Testis (tissue), 3 donors: ENCODE results near the gene SCGB1D4. TPM values are rescaled to one million over a fixed set of nuclear protein-coding genes. Genes with fewer than 3 reads are reported as not detected.

ENCODE experiments used
- DNase-seq: peaks from one replicate; pipeline ENCODE4 v3.0.0-alpha.2; 2019
- H3K27ac ChIP-seq, 2 donors: fragments of 200-600 bp; sonication (generic); one replicate each; pipeline ENCODE4 v1.5.1; 2019
- H3K27me3 ChIP-seq: fragments of 200-600 bp; sonication (generic); one replicate; pipeline ENCODE4 v1.5.1; 2019
- H3K36me3 ChIP-seq: fragments of 200-600 bp; sonication (generic); one replicate; pipeline ENCODE4 v1.5.1; 2017; ENCODE audit warnings: low read depth; ENCODE audit errors: missing control alignments
- H3K4me1 ChIP-seq: fragments of 200-600 bp; sonication (generic); one replicate; pipeline ENCODE4 v1.5.1; 2019
- H3K4me3 ChIP-seq, 2 donors: fragments of 200-600 bp; sonication (generic); one replicate each; pipeline ENCODE4 v1.5.1; 2017 to 2019
- H3K9me3 ChIP-seq: fragments of 200-600 bp; sonication (generic); one replicate; pipeline ENCODE4 v1.5.1; 2017
- POLR2A ChIP-seq: fragments of 450-650 bp; IDR thresholded peaks from one replicate; pipeline ENCODE4 v1.6.1; 2017; ENCODE audit warnings: antibody characterized with exemption, mild to moderate bottlenecking, moderate library complexity
- WGBS, 2 donors: methylation state at CpG; one replicate each; pipeline ENCODE4 v1.1.5; 2018; 5-methylcytosine and 5-hydroxymethylcytosine counted together
- intact Hi-C: fragments of 100-400 bp; cut with DNase I; formaldehyde crosslinking; loops from one replicate; pipeline ENCODE4 v1.15.1; 2023; ENCODE audit warnings: low total_unique reads
- polyA plus RNA-seq: library from polyadenylated mRNA; stranded (reverse); fragments of 350-450 nt; fragmentation: Illumina TruSeq; extraction: RNeasy Lipid Tissue Mini Kit (QIAGEN cat#74804); gene quantifications from one replicate; pipeline ENCODE4 v1.2.3, GENCODE V29; 2014; ENCODE audit warnings: low read depth, low replicate concordance; ENCODE audit not compliant: insufficient read depth
- total RNA-seq, 2 donors: library from RNA; depleted of rRNA; stranded (reverse); fragments of >200 nt; gene quantifications; one replicate each; pipeline ENCODE4 v1.2.3, GENCODE V29; 2016
- TF ChIP-seq, protein P1 (sequence below), 3 experiments: fragments of 450-650 bp in 2 of 3; fragments of 200-600 bp in 1 of 3; sonication (generic) in 1 of 3; IDR thresholded peaks; one replicate each; pipeline ENCODE4 v1.5.1; 2016 to 2019; ENCODE audit warnings: antibody characterized with exemption in 3 of 3, mild to moderate bottlenecking in 2 of 3, moderate library complexity in 1 of 3

SCGB1D4 gene
- total and polyA plus RNA-seq, 3 donors from 2014 or later, result 1.4 to 48.9 TPM; not detected in 1

DNA sequence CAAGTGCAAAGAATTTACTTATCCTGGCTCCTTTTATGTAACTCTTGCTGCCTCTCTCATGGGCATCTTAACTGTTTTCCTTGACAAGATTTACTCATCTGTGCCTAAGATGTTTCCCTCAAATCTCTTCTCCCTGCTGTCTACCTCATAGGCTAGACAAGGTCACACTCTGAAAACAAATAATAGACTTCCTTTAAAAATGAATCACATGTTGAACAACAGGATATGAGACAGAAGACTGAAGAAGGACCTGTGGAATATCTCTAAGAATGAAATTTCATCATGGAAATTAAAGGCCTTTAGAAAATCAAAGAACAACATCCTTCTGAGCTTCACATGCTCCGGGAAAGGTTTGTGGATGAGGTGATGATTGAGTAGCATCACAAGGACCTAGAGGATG, 34.9 kb downstream of the SCGB1D4 start:
- Histone ChIP-seq H3K9me3 (no peaks in the 10 kb centered on the region), H3K27ac (no peak overlapping the region), H3K4me3 (no peak overlapping the region), H3K4me1 (no peaks in the 10 kb centered on the region), H3K27me3 (no peaks in the 10 kb centered on the region), H3K36me3 (no peaks in the 10 kb centered on the region)
- 87 to 91% methylated on average over 1 of the region's 1 CpG for WGBS, 2 donors
- no peak for TF ChIP-seq POLR2A
- TF ChIP-seq, protein P1, sequence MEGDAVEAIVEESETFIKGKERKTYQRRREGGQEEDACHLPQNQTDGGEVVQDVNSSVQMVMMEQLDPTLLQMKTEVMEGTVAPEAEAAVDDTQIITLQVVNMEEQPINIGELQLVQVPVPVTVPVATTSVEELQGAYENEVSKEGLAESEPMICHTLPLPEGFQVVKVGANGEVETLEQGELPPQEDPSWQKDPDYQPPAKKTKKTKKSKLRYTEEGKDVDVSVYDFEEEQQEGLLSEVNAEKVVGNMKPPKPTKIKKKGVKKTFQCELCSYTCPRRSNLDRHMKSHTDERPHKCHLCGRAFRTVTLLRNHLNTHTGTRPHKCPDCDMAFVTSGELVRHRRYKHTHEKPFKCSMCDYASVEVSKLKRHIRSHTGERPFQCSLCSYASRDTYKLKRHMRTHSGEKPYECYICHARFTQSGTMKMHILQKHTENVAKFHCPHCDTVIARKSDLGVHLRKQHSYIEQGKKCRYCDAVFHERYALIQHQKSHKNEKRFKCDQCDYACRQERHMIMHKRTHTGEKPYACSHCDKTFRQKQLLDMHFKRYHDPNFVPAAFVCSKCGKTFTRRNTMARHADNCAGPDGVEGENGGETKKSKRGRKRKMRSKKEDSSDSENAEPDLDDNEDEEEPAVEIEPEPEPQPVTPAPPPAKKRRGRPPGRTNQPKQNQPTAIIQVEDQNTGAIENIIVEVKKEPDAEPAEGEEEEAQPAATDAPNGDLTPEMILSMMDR (IDR thresholded peaks at IDR 0.05), result no peak
- intact Hi-C loops, result no loop called here
- no peak for DNase-seq

DNA sequence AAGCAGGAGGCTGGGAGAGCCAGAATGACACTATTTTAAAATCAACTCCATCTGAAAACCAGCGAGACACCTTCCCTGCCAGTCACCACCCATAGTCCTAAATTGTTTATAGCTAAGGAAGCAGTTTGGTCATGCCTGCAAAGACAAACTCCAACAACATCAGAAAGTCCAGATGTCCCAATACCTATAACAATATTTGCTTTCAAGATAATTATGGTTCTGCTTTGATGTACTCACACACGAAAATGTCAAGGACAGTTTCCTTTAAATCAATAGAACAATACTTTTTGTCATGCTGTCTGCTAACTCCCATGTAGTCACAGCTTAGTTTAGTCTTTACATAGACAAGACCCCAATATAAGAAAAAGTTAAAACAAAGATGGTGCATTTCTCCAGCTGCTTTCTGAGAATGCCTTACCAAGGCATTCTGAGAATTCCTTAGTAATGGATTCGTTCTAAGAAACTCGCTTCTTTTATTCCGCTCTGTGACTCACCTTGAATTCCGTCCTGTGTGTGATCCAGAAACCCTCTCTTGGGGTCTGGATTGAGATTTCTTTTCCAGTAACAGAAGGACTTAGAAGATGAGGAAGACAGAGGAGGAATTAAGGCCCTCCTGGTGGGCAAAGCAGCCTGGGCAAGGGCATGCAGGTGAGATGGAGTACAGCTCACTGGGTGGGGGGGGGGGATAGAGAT, 38.5 kb downstream of the SCGB1D4 start:
- Histone ChIP-seq H3K9me3 (no peaks in the 10 kb centered on the region), H3K27me3 (no peaks in the 10 kb centered on the region), H3K36me3 (no peaks in the 10 kb centered on the region), H3K27ac (no peak overlapping the region), H3K4me1 (no peaks in the 10 kb centered on the region), H3K4me3 (no peak overlapping the region)
- intact Hi-C loops, result no loop called here
- TF ChIP-seq POLR2A, result no peak
- TF ChIP-seq, protein P1 (IDR thresholded peaks at IDR 0.05), result no peak
- DNase-seq, result no peak
- 67 to 84% methylated on average over 6 of the region's 6 CpGs for WGBS, 2 donors

DNA sequence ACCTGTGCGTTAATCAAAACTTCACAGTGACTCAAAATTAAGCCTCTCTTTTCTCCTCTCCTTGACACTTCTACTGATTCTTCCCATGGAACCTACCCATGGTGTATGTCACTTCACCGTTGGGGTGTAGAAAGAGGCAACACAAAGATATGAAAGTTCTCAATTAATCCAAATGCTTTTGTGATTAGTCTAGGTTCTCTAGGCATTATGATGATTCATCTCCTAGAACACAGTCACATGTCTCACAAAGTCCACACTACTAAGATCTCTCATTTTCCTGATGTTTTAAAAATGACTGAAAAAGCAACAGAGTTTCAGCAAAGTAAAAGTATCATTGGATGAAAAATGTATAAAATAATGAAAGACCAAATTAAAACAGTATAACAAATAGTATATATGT, 42.6 kb downstream of the SCGB1D4 start:
- Histone ChIP-seq H3K9me3 (no peaks in the 10 kb centered on the region), H3K27ac (no peak overlapping the region), H3K27me3 (no peaks in the 10 kb centered on the region), H3K36me3 (no peaks in the 10 kb centered on the region), H3K4me1 (no peaks in the 10 kb centered on the region), H3K4me3 (no peak overlapping the region)
- WGBS, 2 donors, result 89 to 91% methylated on average over 2 of the region's 2 CpGs
- DNase-seq, result no peak
- intact Hi-C loops, result no loop called here
- no peak for TF ChIP-seq POLR2A
- TF ChIP-seq, protein P1 (IDR thresholded peaks at IDR 0.05), result no peak

DNA sequence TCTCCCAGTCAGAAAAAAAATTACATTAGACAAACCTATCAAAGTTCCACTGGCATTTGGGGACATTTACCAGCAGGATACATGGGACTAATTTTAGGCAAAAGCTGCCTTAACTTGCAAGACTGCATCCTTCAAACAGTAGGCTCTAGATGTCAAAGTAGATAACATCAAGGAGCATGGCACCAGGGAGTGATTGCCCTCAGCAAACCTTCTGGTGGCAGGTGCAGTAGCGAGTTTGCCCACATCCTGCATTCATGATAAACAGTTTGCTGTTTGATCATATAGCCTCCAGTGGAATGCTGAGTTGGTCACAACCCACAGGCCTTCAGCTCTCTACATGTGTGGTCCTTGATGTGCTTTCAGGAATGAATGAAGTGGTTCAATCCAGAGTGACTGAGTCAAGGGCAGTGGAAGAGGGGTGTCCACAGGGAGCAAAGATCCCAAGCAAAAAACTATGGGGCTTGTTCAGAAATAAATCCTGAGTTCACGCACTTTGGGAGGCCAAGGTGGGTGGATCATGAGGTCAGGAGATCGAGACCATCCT, 44.8 kb downstream of the SCGB1D4 start:
- no peak overlapping the region for H3K27ac ChIP-seq
- intact Hi-C loops, result no loop called here
- H3K27me3 ChIP-seq, result no peaks in the 10 kb centered on the region
- H3K36me3 ChIP-seq, result no peaks in the 10 kb centered on the region
- no peak overlapping the region for H3K4me3 ChIP-seq
- H3K4me1 ChIP-seq, result no peaks in the 10 kb centered on the region
- H3K9me3 ChIP-seq, result no peaks in the 10 kb centered on the region
- no peak for DNase-seq
- WGBS, 2 donors, result 84 to 92% methylated on average over 3 of the region's 3 CpGs
- TF ChIP-seq, protein P1 (IDR thresholded peaks at IDR 0.05), result no peak
- TF ChIP-seq POLR2A, result no peak

DNA sequence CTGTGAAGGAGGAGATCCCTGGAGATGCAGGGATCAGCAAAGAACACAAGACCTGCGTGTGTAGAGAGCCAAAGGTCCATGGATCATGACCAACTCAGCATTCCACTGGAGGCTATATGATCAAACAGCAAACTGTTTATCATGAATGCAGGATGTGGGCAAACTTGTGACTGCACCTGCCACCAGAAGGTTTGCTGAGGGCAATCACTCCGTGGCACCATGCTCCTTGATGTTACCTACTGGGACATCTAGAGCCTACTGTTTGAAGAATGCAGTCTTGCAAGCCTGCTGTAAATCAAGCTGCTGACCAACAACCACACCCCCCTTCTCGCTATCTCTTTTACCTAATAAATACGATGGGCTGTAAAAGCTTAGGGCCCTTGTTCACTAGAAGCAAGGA, 47.2 kb downstream of the SCGB1D4 start:
- TF ChIP-seq, protein P1 (IDR thresholded peaks at IDR 0.05), result no peak
- TF ChIP-seq POLR2A, result no peak
- H3K27me3 ChIP-seq, result no peaks in the 10 kb centered on the region
- H3K27ac ChIP-seq, result no peak overlapping the region
- H3K36me3 ChIP-seq, result no peaks in the 10 kb centered on the region
- no peaks in the 10 kb centered on the region for H3K4me1 ChIP-seq
- WGBS, 2 donors, result 57 to 60% methylated on average over 4 of the region's 4 CpGs
- no peak overlapping the region for H3K4me3 ChIP-seq
- H3K9me3 ChIP-seq, result no peaks in the 10 kb centered on the region
- no peak for DNase-seq
- intact Hi-C loops, result no loop called here
